Right lobe of liver (tissue), 4 donors: ENCODE measurements around the gene QPCT.

ENCODE experiments used
- CTCF ChIP-seq, 4 donors: fragments of 200-600 bp in 3 of 4; fragments of 450-650 bp in 1 of 4; IDR thresholded peaks; one replicate each; pipeline versions ENCODE4 v1.5.1 to v1.8.0; 2016 to 2022; ENCODE audit warnings: antibody characterized with exemption in 4 of 4, mild to moderate bottlenecking in 2 of 4
- POLR2A ChIP-seq: fragments of 450-650 bp; IDR thresholded peaks from one replicate; pipeline ENCODE4 v1.6.1; 2017; ENCODE audit warnings: antibody characterized with exemption, mild to moderate bottlenecking
- donor health status: DM: no; HTN: no; CAD: no.
- donor health status: DM: no; HTN: no; CAD: no.
- donor health status: DM: no; HTN: yes; CAD: no.

- TF ChIP-seq POLR2A (no peak), CTCF (IDR thresholded peaks at IDR 0.05) (no peak)
Measured at GRCh38 chr2:37300146-37300545, 44.3 kb upstream of the QPCT start.
